IPS-15b (cell line): ENCODE measurements around the gene DMRT2.

Experiments
- H3K27me3 ChIP-seq: one replicate; pipeline ENCODE4 v1.6.1; 2013; ENCODE audit warnings: low read length; ENCODE audit not compliant: control insufficient read depth, insufficient read depth
- H3K36me3 ChIP-seq: one replicate; pipeline ENCODE4 v1.6.1; 2013; ENCODE audit warnings: low read length; ENCODE audit not compliant: control insufficient read depth, insufficient read depth
- H3K4me1 ChIP-seq: one replicate; pipeline ENCODE4 v1.6.1; 2013; ENCODE audit warnings: mild to moderate bottlenecking, low read length; ENCODE audit not compliant: control insufficient read depth, insufficient read depth
- H3K4me3 ChIP-seq: one replicate; pipeline ENCODE4 v1.5.1; 2013; ENCODE audit warnings: low read depth, low read length
- H3K9ac ChIP-seq: one replicate; pipeline ENCODE4 v1.6.1; 2013; ENCODE audit warnings: low read depth, mild to moderate bottlenecking, low read length
- H3K9me3 ChIP-seq: one replicate; pipeline ENCODE4 v1.6.1; 2013; ENCODE audit warnings: mild to moderate bottlenecking, low read length; ENCODE audit not compliant: control insufficient read depth, insufficient read depth

The DMRT2 gene

GRCh38 chr9:1048811-1049210 lies 1.3 kb upstream of the DMRT2 start:
- peaks cover 97% of the 10 kb centered on the region for H3K27me3 ChIP-seq
- H3K9ac ChIP-seq: no peak overlapping the region
- H3K9me3 ChIP-seq: no peaks in the 10 kb centered on the region
- H3K36me3 ChIP-seq: no peaks in the 10 kb centered on the region
- peak overlapping the region; percentile 43 for H3K4me3 ChIP-seq
- H3K4me1 ChIP-seq: peaks cover 5% of the 10 kb centered on the region

GRCh38 chr9:1049641-1050040 lies 516 bp upstream of the DMRT2 start:
- H3K4me3 ChIP-seq: peak overlapping the region; percentile 68
- H3K9ac ChIP-seq: no peak overlapping the region
- peaks cover 97% of the 10 kb centered on the region for H3K27me3 ChIP-seq
- no peaks in the 10 kb centered on the region for H3K36me3 ChIP-seq
- no peaks in the 10 kb centered on the region for H3K9me3 ChIP-seq
- H3K4me1 ChIP-seq: peaks cover 5% of the 10 kb centered on the region

- peaks cover 98% of the 10 kb centered on the region for H3K27me3 ChIP-seq
- H3K36me3 ChIP-seq: no peaks in the 10 kb centered on the region
- peaks cover 5% of the 10 kb centered on the region for H3K4me1 ChIP-seq
- H3K9ac ChIP-seq: no peak overlapping the region
- H3K9me3 ChIP-seq: no peaks in the 10 kb centered on the region
- H3K4me3 ChIP-seq: peak overlapping the region; percentile 68
Measured at GRCh38 chr9:1051210-1051583, 1.0 kb downstream of the DMRT2 start.

- no peaks in the 10 kb centered on the region for H3K9me3 ChIP-seq
- H3K4me3 ChIP-seq: peak overlapping the region; percentile 68
- no peaks in the 10 kb centered on the region for H3K36me3 ChIP-seq
- H3K27me3 ChIP-seq: peaks cover 98% of the 10 kb centered on the region
- H3K9ac ChIP-seq: no peak overlapping the region
- peaks cover 5% of the 10 kb centered on the region for H3K4me1 ChIP-seq
Measured at GRCh38 chr9:1051584-1052275, 1.6 kb downstream of the DMRT2 start.

GRCh38 chr9:1052365-1053281 lies 2.5 kb downstream of the DMRT2 start:
- H3K36me3 ChIP-seq: no peaks in the 10 kb centered on the region
- H3K9ac ChIP-seq: no peak overlapping the region
- peak overlapping the region; percentile 68 for H3K4me3 ChIP-seq
- peaks cover 98% of the 10 kb centered on the region for H3K27me3 ChIP-seq
- H3K4me1 ChIP-seq: peaks cover 3% of the 10 kb centered on the region
- no peaks in the 10 kb centered on the region for H3K9me3 ChIP-seq

GRCh38 chr9:1053282-1053621 lies 3.1 kb downstream of the DMRT2 start:
- Histone ChIP-seq H3K4me1 (peaks cover 3% of the 10 kb centered on the region), H3K9me3 (no peaks in the 10 kb centered on the region), H3K9ac (no peak overlapping the region), H3K36me3 (no peaks in the 10 kb centered on the region), H3K27me3 (peaks cover 94% of the 10 kb centered on the region), H3K4me3 (peak overlapping the region; percentile 68)

GRCh38 chr9:1053986-1054425 lies 3.8 kb downstream of the DMRT2 start:
- H3K27me3 ChIP-seq: peaks cover 93% of the 10 kb centered on the region
- H3K4me3 ChIP-seq: no peak overlapping the region
- H3K9me3 ChIP-seq: no peaks in the 10 kb centered on the region
- H3K36me3 ChIP-seq: no peaks in the 10 kb centered on the region
- H3K4me1 ChIP-seq: peaks cover 3% of the 10 kb centered on the region
- H3K9ac ChIP-seq: no peak overlapping the region

GRCh38 chr9:1055166-1055565 lies 5.0 kb downstream of the DMRT2 start:
- Histone ChIP-seq H3K9me3 (no peaks in the 10 kb centered on the region), H3K27me3 (peaks cover 83% of the 10 kb centered on the region), H3K9ac (no peak overlapping the region)

GRCh38 chr9:1057910-1058309 lies 7.8 kb downstream of the DMRT2 start:
- H3K36me3 ChIP-seq: no peaks in the 10 kb centered on the region
- no peak overlapping the region for H3K4me3 ChIP-seq
- peaks cover 56% of the 10 kb centered on the region for H3K27me3 ChIP-seq
- H3K4me1 ChIP-seq: no peaks in the 10 kb centered on the region
- H3K9me3 ChIP-seq: no peaks in the 10 kb centered on the region
- no peak overlapping the region for H3K9ac ChIP-seq

More at GRCh38 chr9:1055166-1055565, 5.0 kb downstream of the DMRT2 start:
- Histone ChIP-seq H3K4me1 (peaks cover 3% of the 10 kb centered on the region), H3K4me3 (no peak overlapping the region), H3K36me3 (no peaks in the 10 kb centered on the region)

GRCh38 chr9:1058826-1059487 lies 8.8 kb downstream of the DMRT2 start:
- no peaks in the 10 kb centered on the region for H3K36me3 ChIP-seq
- no peak overlapping the region for H3K9ac ChIP-seq
- H3K9me3 ChIP-seq: no peaks in the 10 kb centered on the region
- no peaks in the 10 kb centered on the region for H3K4me1 ChIP-seq
- no peak overlapping the region for H3K4me3 ChIP-seq
- H3K27me3 ChIP-seq: peaks cover 45% of the 10 kb centered on the region

- Histone ChIP-seq H3K4me1 (no peaks in the 10 kb centered on the region), H3K36me3 (no peaks in the 10 kb centered on the region), H3K27me3 (no peaks in the 10 kb centered on the region), H3K9me3 (no peaks in the 10 kb centered on the region), H3K9ac (no peak overlapping the region), H3K4me3 (no peak overlapping the region)
Measured at GRCh38 chr9:1065130-1065529, 15.0 kb downstream of the DMRT2 start.
